ENCODE measurements around the gene CRYBG1. TPM values are rescaled to one million over a fixed set of nuclear protein-coding genes. Genes with fewer than 3 reads are reported as not detected.

Gene CRYBG1
- total RNA-seq, 1 experiment from 2014 or later, result 10.1 TPM

DNA sequence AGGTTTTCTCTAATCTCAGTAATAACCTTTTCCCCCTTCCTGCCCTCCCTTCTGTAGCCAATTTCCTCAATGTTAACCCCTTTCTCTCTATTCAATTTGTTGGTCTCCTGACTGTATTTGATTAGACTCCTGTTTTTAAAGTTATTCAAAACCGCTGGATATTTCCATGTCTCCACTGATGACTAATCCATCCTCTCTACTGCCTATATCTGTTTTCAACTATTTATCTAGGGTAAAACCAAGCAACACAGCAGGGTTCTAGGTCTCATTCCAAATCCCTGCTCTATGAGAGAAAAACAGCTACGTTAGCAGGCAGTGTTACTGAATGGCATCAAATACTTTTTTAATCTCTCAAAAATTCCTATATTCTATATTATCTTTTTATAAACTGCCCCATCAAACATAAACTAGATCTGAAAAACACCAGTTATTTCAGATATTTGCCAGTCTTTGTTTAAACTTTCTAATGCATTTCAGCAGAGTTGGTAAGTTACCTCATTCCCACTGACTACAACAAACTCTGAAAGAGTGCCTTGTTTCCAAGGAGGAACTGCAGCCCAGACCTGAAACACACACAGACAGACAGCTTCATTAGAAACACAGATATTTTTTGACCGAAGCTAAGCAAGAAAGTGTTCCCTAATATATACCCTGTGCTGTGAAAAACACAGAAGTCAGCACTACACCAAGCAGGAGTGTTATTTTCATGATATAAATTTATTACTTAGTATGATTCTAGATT lies 260.6 kb downstream of the CRYBG1 start (continued):
- TF ChIP-seq, protein P1, sequence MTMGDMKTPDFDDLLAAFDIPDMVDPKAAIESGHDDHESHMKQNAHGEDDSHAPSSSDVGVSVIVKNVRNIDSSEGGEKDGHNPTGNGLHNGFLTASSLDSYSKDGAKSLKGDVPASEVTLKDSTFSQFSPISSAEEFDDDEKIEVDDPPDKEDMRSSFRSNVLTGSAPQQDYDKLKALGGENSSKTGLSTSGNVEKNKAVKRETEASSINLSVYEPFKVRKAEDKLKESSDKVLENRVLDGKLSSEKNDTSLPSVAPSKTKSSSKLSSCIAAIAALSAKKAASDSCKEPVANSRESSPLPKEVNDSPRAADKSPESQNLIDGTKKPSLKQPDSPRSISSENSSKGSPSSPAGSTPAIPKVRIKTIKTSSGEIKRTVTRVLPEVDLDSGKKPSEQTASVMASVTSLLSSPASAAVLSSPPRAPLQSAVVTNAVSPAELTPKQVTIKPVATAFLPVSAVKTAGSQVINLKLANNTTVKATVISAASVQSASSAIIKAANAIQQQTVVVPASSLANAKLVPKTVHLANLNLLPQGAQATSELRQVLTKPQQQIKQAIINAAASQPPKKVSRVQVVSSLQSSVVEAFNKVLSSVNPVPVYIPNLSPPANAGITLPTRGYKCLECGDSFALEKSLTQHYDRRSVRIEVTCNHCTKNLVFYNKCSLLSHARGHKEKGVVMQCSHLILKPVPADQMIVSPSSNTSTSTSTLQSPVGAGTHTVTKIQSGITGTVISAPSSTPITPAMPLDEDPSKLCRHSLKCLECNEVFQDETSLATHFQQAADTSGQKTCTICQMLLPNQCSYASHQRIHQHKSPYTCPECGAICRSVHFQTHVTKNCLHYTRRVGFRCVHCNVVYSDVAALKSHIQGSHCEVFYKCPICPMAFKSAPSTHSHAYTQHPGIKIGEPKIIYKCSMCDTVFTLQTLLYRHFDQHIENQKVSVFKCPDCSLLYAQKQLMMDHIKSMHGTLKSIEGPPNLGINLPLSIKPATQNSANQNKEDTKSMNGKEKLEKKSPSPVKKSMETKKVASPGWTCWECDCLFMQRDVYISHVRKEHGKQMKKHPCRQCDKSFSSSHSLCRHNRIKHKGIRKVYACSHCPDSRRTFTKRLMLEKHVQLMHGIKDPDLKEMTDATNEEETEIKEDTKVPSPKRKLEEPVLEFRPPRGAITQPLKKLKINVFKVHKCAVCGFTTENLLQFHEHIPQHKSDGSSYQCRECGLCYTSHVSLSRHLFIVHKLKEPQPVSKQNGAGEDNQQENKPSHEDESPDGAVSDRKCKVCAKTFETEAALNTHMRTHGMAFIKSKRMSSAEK (CRISPR knock-in tag; IDR thresholded peaks at IDR 0.05; ENCODE audit: borderline replicate concordance), result no peak
- TF ChIP-seq, protein P2, sequence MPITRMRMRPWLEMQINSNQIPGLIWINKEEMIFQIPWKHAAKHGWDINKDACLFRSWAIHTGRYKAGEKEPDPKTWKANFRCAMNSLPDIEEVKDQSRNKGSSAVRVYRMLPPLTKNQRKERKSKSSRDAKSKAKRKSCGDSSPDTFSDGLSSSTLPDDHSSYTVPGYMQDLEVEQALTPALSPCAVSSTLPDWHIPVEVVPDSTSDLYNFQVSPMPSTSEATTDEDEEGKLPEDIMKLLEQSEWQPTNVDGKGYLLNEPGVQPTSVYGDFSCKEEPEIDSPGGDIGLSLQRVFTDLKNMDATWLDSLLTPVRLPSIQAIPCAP (CRISPR knock-in tag; IDR thresholded peaks at IDR 0.05), result no peak
- TF ChIP-seq, protein P3, sequence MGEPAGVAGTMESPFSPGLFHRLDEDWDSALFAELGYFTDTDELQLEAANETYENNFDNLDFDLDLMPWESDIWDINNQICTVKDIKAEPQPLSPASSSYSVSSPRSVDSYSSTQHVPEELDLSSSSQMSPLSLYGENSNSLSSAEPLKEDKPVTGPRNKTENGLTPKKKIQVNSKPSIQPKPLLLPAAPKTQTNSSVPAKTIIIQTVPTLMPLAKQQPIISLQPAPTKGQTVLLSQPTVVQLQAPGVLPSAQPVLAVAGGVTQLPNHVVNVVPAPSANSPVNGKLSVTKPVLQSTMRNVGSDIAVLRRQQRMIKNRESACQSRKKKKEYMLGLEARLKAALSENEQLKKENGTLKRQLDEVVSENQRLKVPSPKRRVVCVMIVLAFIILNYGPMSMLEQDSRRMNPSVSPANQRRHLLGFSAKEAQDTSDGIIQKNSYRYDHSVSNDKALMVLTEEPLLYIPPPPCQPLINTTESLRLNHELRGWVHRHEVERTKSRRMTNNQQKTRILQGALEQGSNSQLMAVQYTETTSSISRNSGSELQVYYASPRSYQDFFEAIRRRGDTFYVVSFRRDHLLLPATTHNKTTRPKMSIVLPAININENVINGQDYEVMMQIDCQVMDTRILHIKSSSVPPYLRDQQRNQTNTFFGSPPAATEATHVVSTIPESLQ (CRISPR knock-in tag; IDR thresholded peaks at IDR 0.05), result no peak
- TF ChIP-seq ZNF219 (CRISPR knock-in tag; IDR thresholded peaks at IDR 0.05; ENCODE audit: borderline replicate concordance) (no peak), FOXP1 (CRISPR knock-in tag; IDR thresholded peaks at IDR 0.05; ENCODE audit: borderline replicate concordance) (no peak), ZNF396 (CRISPR knock-in tag; IDR thresholded peaks at IDR 0.05; ENCODE audit: borderline replicate concordance) (no peak)

Other genes with a start within 250 kb of the CRYBG1 start
- gene ATG5, start 35.0 kb upstream of the CRYBG1 start, total RNA-seq (2021), result 31.1 to 33.2 TPM (median 32.6 TPM) in 3 replicates

Data from WTC11 (cell line).